Activated CD4-positive, alpha-beta T cell treated with anti-CD3 and anti-CD28 coated beads, Interleukin-2, Interleukin-4, amounts not matched to agents 100 ng/mL and 50 ng/mL, durations not matched to agents 16 hours and 8 hours (primary cell): ENCODE measurements around the gene STXBP2.
"Not testable (repeated sequence)": the region's sequence is repeated elsewhere in the genome, so short reads cannot be mapped to it uniquely, and the experiment has no call there.

Source experiments
- DNase-seq: peaks from one replicate; pipeline ENCODE4 v3.0.0-alpha.2; 2020; ENCODE audit warnings: low spot score

Gene STXBP2

DNA sequence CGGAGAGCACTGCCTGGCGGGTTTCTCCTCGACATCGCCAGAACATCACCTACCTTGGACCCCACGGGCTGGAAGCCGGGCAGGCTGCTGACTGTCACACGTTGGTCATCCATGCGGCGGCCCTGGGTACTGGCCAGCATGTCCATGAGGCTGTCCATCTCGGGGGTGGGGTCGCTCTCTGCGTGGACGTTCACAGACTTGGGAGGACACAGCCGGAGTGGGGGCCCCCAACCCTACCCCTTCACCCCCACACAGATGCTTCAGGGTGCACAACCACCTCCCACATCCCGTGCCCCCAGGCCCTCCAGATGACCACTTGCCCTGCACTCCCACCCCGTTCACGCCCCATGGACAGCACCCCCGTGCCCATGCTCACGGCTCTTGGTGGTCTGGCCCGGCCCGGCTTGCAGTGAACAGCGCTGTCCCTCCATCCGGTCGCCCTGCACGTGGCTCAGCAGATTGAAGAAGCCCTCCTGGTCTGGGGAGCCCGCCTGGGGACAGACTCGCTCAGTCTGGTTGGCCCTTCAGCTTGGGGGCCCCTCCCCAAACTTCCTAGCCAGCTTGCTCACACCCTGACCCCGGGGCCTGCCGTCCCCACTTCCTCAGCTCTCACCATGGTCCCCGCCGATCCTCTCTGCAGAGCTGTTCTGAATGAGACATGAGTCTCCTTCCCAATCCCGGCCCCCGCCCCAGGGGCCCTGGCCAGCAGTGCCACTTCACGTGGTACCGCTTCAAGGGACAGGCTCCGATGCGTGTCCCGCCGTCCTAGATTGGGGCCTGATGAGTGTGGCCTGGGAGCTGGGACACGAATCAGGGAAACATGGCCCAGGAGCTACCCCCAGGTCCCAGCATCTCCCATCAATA is 4.3 kb upstream of the STXBP2 start:
- DNase-seq = no peak

DNA sequence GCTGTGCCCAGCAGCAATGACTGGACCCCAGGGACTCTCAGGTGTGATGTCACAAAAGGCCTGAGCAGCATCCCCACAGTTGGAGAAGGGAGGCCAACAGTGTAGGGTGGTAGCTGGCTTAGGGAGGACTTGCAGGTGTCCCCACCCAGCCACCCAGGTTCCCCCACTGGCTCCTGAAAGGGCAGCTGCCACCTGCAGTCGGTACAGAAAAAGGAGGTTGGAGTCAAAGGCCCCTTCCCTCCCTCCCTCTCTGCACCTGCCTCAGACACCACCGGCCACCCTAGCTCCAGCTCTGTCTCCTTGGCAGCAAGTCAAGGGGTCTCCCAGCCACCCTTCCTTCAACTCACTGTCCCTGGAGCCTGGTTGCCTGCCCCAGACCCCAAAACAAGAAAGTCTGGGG is 3.2 kb upstream of the STXBP2 start, which contains the start of gene PCP2:
Gene PCP2 (minus strand): TSS at position 22 of the 400 bp plus-strand sequence. CDS start 262 bp downstream, outside the sequence.
- no peak for DNase-seq

DNA sequence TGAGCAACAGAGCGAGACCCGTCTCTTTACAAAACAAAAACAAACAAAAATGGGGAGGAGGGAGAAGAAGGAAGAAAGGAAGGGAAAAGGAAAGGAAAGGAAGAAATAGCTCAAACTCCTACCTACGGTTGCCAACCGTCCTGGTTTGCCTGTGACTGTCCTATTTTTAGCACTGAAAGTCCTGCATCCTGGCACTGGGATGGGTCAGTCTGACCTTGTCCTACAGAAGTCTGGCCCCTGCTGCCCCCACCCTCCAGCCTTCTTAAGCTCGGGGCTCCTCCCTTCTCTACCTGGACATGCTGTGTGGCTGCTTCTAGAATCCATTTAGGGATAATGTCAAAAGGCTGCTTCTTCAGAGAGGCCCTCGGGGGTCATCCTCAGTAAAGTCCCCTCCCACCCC is 1.2 kb upstream of the STXBP2 start:
- DNase-seq = no peak

DNA sequence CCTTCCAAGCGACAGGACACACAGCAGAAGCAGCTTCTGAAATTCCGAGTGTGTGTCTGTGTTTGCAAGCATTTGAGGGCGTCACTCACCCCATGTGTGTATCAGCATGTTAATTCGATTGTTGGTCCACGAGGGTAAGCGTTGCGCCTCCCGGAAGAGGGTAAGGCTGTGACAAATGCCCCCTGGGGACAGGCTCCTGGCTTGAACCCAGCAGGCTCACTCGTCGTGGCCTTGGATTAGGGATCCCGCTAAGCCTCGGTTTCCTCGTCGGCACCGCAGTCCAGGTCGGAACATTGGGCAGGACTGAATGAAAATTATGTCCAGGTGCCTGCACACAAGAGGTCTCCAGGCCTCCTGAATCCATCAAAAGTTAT is 606 bp upstream of the STXBP2 start:
- no peak for DNase-seq

DNA sequence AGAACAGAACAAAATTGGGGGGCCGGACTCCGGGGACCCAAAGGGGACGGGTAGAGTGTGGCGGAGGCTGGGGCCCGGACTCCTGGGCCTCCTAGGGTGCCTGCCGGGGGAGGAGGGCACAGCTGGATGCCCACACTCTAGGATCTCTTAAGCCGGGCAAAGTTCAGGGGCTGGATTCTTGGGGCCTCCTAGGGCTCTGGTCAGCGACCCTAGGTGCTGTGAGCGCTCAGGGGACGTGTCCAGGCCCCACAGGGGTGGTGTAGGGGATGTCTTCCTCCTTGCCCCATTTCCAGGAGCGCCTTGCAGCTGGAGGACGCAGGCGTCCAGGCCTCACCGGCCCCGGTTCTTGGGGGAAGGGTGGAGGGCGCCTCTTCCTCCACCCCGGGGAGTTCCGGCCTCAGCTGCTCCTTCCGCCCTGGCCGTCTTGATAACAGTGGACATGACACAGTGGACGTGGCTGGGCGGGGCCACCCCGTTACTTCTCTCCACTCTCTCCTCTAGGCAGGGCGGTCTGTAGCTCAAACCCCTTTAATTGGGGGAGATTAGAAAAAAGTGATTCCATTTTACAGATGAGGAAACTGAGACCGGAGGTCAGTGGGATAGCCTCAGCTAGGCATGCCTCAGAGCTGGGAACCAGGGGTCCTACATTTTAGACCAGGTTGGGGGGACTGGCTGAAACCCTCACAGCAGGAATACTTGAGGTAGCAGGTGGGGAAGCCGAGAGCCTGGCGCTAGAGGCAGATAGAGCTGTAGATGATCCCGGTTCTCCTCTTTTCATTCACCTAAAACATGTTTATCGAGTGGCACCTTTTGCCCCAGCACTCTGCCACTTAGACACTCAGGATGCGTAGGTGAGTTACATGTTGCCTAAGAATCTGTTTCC is 705 bp downstream of the STXBP2 start:
- no peak for DNase-seq

DNA sequence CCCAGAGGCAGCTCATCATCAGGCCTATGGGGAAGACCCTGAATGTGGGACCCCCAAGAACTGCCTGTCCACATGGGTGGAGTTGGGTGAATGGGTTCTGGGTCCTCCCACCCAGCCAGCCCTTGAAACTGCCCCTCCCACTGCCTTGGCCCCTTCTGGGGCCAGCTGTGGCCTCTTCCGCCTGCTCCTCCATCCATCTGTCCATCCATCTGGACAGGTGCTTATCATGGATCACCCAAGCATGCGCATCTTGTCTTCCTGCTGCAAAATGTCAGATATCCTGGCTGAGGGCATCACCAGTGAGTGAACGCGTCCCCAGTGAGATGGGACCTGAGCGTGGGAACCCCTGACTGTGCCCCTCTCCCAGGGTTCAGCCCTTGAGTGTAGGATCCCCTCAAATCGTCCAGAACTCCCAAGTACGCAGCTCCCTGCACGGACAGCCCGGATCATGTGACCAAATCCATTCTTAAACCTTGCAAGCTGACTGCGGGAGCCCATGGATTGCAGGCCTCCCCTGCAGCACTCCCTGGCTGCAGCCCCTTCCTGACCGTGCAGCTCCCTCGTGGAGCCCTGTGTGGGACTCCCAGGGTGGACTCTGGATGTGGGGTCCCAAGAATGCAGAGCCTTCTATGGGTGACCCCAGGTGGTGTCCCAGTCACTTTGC is 2.0 kb downstream of the STXBP2 start:
- no peak for DNase-seq

DNA sequence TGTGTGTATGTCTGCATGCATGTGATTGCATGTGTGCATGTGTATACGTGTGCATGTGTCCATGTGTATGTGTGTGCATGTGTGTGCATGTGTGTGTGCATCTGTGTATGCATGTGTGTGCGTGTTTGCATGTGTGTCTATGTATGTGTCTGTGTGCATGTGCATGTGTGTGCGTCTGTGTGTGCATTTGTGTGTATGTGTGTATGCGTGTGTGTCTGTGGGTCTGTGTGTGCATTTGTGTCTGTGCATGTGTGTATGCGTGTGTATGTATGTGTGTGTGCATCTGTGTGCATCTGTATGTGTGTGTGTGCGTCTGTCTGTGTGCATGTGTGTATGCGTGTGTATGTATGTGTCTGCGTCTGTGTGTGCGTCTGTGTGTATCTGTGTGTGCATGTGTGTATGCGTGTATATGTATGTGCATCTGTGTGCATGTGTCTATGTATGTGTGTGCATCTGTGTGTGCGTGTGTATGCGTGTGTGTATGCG is 3.0 kb downstream of the STXBP2 start:
- no peak for DNase-seq

DNA sequence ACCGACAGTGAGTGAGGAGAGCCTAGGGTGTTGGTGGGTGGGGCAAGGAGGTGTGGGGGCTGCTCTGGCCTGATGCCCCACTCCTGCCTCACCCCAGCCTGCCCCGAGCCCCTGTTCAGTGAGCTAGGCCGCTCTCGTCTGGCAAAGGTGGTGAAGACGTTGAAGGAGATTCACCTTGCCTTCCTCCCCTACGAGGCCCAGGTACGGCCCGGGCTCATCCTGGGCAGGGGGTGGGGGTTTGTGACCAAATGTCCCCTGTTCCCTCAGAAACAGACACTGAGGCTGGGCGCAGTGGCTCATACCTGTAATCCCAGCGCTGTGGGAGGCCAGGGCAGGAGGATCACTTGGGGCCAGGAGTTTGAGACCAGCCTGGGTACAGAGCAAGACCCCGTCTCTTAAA is 3.9 kb downstream of the STXBP2 start:
- no peak for DNase-seq

DNA sequence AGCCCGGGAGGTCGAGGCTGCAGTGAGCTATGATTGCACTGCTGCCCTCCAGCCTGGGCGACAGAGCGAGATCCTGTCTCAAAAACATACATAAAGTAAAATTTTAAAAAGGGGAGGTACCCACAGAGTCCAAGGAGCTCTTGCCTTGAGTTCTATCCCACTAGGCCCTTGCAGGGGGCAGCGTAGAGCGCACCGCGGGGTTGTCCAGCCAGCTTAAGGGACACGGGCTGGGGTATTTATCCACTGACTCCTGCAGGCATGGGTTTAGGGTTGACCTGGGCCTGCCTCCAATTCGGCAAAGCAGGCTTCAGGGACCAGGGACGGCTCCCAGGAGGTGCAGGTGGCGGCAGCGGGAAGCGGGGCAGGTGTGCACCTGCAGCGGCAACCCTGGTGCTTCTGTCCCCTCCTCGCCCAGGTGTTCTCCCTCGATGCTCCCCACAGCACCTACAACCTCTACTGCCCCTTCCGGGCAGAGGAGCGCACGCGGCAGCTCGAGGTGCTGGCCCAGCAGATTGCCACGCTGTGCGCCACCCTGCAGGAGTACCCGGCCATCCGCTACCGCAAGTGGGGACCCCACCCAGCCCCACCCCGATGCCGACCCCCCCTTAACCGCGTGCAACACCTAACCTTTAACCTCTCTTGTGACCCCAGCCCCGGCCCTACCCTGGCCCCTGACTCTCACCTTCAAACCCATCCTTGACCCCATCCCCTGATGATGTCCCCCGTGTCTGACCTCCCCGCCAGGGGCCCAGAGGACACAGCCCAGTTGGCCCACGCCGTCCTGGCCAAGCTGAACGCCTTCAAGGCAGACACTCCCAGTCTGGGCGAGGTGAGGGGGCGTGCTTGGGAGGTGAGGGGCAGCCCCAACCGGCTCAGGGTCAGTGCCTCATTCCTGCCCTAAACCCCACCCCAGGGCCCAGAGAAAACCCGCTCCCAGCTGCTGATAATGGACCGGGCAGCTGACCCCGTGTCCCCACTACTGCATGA is 4.7 kb downstream of the STXBP2 start:
- no peak for DNase-seq

DNA sequence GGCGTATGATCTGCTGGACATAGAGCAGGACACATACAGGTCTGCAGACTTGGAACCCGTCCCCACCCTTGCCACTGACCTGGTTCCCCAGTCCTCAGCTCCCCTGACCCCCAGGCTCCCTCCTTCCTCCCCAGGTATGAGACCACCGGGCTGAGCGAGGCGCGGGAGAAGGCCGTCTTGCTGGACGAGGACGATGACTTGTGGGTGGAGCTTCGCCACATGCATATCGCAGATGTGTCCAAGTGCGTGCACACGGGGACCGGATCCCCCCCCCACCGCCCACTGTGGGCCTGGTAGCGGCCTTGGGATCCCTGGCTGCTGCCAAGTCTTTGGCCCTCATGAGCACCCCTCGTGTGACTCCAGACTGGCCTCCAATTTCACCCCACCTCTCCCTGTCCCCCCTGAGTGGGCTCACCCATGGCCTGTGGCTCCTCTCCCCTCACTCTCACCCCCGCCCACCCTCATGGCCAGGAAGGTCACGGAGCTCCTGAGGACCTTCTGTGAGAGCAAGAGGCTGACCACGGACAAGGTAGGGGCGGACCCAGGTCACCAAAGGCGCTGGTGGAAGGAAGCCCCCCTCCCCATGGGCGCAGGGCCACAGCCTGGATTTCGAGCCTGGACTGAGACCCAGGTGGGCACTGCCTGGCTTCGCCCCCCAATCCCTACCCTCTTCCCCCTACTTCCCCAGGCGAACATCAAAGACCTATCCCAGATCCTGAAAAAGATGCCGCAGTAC is 5.6 kb downstream of the STXBP2 start:
- no peak for DNase-seq

DNA sequence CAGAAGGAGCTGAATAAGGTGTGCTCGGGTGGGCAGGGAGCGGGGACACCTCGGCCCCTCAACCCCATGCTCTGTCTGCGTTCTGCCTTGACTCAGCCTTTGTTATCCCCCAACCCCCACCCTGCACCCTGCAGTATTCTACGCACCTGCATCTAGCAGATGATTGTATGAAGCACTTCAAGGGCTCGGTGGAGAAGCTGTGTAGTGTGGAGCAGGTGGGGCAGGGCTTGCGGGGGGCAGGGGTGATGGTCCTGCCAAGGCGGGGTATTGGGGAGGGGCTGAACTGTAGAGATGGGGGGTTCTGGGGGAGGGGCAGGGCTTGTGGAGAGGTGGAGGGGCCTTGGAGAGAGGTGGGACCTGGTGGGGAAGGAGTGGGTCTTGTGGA is 6.1 kb downstream of the STXBP2 start:
- DNase-seq = no peak

DNA sequence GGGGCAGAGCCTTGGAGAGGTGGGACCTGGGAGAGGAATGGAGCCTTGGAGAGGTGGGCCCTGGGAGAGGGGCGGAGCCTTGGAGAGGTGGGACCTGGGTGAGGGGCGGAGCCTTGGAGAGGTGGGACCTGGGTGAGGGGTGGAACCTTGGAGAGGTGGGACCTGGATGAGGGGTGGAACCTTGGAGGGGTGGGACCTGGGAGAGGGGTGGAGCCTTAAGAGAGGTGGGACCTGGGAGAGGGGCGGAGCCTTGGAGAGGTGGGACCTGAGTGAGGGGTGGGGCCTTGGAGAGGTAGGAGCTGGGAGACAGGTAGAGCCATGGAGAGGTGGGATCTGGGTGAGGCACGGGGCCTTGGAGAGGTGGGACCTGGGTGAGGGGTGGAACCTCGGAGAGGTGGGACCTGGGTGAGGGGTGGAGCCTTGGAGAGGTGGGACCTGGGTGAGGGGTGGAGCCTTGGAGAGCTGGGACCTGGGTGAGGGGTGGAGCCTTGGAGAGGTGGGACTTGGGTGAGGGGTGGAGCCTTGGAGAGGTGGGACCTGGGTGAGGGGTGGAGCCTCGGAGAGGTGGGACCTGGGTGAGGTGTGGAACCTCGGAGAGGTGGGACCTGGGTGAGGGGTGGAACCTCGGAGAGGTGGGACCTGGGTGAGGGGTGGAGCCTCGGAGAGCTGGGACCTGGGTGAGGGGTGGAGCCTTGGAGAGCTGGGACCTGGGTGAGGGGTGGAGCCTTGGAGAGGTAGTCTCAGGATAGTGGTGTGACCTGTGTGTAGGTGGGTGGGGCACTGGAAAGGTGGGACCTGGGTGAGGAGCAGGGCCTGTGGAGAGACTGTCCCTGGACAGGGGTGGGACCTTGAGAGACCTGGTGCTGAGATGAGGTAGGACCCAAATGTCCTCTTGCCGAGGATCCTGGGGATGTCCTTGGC is 7.0 kb downstream of the STXBP2 start:
- DNase-seq = not testable (repeated sequence)

DNA sequence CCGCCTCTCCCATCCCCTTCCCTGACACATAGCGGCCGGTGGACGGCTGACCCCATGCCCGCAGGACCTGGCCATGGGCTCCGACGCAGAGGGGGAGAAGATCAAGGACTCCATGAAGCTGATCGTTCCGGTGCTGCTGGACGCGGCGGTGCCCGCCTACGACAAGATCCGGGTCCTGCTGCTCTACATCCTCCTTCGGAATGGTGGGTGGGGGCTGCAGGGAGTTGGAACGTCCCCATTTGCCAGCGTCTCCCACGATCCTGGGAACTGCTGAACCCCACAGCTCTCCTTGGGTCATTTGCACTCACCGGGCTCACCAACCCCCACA is 7.6 kb downstream of the STXBP2 start:
- no peak for DNase-seq

DNA sequence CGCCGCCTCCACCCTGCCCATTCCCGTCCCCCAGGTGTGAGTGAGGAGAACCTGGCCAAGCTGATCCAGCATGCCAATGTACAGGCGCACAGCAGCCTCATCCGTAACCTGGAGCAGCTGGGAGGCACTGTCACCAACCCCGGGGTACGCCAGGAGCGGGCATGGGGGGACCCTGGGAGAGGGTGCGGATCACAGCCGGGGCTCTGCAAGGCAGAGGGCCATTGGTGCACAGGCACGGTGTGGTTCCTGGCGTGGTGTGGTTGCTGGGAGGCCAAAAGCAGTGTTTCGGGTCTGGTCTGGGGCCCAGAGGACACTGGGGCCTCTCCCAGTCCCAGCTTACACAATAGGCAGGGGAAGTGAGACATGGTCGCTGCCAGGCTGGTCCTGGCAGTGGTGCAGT is 8.3 kb downstream of the STXBP2 start:
- no peak for DNase-seq

DNA sequence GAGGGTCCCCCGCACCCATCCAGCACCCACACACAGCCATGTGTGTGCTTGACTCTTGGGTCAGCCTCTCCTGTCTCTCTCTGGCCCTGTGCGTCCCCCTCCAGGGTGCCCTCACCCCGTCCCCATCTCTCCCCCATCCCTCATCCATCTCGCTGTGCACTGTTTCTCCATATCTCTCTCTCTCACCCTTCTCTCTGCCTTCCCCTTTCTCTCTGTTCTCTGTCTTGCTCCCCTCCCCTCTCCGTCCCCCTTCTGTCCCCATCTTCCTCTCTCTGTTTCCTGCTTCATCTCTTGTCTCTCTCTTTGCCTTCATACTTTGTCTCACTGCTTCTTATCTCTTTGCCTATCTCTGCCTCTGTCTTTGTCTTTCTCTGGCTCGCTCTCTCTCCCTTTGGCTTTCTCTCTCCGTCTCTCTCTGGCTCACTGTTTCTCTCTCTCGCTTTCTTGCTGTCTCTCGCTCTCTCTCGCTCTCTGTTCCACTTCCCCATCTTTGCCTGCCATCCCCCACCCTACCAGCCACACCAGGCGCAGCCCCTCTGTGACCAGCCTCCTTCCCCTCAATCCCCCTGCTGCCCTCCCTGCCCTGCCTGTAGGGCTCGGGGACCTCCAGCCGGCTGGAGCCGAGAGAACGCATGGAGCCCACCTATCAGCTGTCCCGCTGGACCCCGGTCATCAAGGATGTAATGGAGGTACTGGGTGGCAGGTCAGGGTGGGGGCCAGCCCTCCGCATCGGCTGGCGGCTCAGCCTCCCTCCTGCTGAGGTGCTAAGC is 8.9 kb downstream of the STXBP2 start:
- no peak for DNase-seq

DNA sequence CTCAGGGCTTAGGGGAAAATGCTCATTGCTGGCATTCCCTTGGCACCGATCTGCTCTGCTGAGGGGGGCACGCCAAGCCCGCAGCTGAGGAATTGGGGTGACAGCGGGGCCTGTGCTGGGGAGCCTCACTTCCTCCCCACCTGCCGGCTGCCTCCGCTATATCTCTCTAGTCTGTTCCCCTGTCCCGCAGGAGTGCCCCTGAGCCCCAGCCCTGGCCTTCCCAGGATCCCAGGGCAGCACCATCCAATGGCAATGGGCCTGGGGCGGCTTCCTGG is 9.5 kb downstream of the STXBP2 start:
- DNase-seq = no peak

DNA sequence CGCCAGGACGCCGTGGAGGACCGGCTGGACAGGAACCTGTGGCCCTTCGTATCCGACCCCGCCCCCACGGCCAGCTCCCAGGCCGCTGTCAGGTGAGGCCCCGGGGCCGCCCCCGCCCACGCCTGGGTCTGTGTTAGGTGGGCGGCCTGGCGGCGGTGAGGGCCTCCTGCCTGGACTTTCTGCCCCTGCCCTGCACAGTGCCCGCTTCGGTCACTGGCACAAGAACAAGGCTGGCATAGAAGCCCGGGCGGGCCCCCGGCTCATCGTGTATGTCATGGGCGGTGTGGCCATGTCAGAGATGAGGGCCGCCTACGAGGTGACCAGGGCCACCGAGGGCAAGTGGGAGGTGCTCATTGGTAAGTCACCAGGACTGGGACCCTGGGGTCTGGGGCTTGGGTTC is 10.2 kb downstream of the STXBP2 start:
- DNase-seq = no peak

DNA sequence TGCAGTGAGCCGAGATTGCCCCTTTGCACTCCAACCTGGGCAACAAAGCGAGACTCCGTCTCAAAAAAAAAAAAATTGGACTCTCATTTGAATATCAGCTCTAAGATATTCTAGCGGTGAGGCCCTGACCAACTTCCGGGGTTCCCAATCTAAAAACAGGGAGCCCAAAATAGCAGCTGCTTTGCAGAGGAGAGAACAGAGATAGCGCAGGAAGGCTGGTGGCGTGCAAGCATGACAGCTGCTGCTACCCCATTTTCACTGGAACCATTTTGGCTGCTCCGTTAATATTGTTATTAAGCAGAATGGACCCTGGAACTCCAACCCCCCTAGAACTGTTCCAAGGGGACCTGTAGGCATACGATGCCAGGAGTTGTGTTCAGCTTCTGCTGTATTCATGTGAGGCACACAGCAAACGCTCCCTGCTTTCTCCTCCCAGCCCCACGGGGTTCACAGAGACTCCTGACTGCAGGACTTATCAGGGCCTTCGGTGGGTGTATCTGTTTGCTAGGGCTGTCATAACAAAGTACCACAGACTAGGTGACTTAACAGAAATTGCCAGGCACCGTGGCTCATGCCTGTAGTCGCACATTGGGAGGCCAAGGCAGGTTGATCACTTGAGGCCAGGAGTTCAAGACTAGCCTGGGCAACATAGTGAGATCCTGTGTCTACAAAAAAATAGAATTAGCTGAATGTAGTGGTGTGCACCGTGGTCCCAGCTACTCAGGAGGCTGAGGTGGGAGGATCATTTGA is 11.5 kb downstream of the STXBP2 start:
- no peak for DNase-seq
